ENCODE measurements around the gene NFE2L1.

NFE2L1 gene

DNA sequence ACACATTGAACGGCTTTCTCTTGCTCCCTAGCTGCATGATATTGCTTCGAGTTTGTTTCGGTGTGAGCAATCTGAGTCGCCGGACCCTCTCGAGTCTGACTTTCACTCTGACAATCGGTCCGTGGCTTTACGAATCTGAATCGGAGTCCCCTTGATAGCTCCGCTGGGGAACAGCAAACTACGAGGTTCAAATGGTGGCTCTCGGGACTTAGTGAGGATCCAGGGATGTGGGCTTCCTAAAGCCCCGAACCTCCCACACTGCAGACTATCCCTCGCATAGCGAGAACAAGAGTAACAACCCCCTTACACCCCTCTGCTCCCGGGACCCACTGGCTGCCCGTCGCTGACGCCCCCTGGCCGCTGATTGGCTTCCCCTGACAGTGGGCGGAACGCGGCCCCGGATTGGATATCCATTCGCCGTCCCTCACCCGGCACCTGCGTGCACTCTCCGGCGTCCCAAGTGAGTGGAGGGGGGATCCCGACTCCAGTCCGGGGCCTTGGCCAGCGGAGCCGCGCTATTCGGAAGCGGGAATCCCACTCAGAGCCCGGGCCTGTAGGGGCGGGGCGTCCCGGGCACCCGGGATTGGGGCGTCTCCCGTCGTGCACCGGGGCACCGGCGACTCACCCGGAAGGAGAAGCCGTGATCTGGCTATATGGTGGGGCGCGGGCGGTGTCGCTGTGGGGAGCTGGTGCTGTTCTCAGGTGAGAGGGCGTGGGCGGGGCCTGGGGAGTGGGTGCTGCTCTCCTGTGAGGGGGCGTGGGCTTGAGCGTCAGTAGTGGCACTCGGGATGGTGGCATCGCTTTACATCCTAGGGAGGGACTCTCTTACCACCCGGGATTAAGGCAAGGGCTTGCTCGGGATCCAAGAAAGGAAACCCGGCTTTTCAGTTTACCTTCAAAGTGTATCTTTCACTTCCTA, 59.2 kb downstream of the NFE2L1 start, which contains the start of gene SNX11:
SNX11 (plus strand) TSS at position 630 of the 919 bp plus-strand sequence. CDS start 4,278 bp downstream, outside the sequence.
- in situ Hi-C loops (cut with MboI; ENCODE audit: low sequenced_read_pairs) = no loop called here

GRCh38 chr17:48110761-48111160, 62.6 kb downstream of the NFE2L1 start:
- in situ Hi-C loops (cut with MboI; ENCODE audit: low sequenced_read_pairs) = no loop called here
